Lung (tissue), 12 donors: ENCODE measurements around the gene MCIDAS. TPM values are rescaled to one million over a fixed set of nuclear protein-coding genes. Genes with fewer than 3 reads are reported as not detected.

ENCODE experiments used
- ATAC-seq: fragments of 200-7000 bp; cut with Tn5 transposase; one replicate; pipeline ENCODE4 v1.9.1; 2020; ENCODE audit warnings: moderate number of reproducible peaks; ENCODE audit not compliant: insufficient read depth, low FRiP score
- DNase-seq, 3 donors: peaks; one replicate each; pipeline ENCODE4 v3.0.0-alpha.2; 2013 to 2017
- H3K27ac ChIP-seq, 2 donors: one replicate each; pipeline ENCODE4 v1.5.1; 2013; ENCODE audit warnings: mild to moderate bottlenecking in 2 of 2, moderate library complexity in 2 of 2, control low read depth in 1 of 2, inconsistent platforms in 1 of 2, low read depth in 1 of 2, low read length in 1 of 2
- H3K27me3 ChIP-seq, 3 donors: one replicate each; pipeline ENCODE4 v1.5.1; 2013; ENCODE audit warnings: low read length in 2 of 3; ENCODE audit not compliant: control insufficient read depth in 3 of 3, insufficient read depth in 3 of 3
- H3K36me3 ChIP-seq, 4 donors: one replicate each; pipeline ENCODE4 v1.5.1; 2013; ENCODE audit warnings: low read length in 4 of 4, mild to moderate bottlenecking in 1 of 4, moderate library complexity in 1 of 4; ENCODE audit not compliant: control insufficient read depth in 4 of 4, insufficient read depth in 4 of 4
- H3K4me1 ChIP-seq, 5 donors: one replicate each; pipeline ENCODE4 v1.5.1; 2013; ENCODE audit warnings: low read length in 5 of 5, mild to moderate bottlenecking in 2 of 5, moderate library complexity in 1 of 5; ENCODE audit not compliant: control insufficient read depth in 5 of 5, insufficient read depth in 5 of 5
- H3K4me3 ChIP-seq: one replicate; pipeline ENCODE4 v1.5.1; 2013; ENCODE audit warnings: mild to moderate bottlenecking, control low read depth, moderate library complexity
- H3K9ac ChIP-seq, 2 donors: one replicate each; pipeline ENCODE4 v1.5.1; 2013; ENCODE audit warnings: low read length in 2 of 2, control low read depth in 1 of 2; ENCODE audit not compliant: insufficient read depth in 1 of 2
- H3K9me3 ChIP-seq, 4 donors: one replicate each; pipeline ENCODE4 v1.5.1; 2013; ENCODE audit warnings: low read length in 3 of 4, mild to moderate bottlenecking in 1 of 4, moderate library complexity in 1 of 4; ENCODE audit not compliant: control insufficient read depth in 4 of 4, insufficient read depth in 3 of 4
- CTCF ChIP-seq: IDR thresholded peaks from 2 replicates; pipeline ENCODE4 v1.5.1; 2012; ENCODE audit warnings: mild to moderate bottlenecking; ENCODE audit errors: control extremely low read depth, extremely low read depth
- WGBS, 2 donors: extraction: QIAGEN DNeasy Blood & Tissue Kit; methylation state at CpG; one replicate each; pipeline ENCODE4 v1.1.7; 2013; 5-methylcytosine and 5-hydroxymethylcytosine counted together
- polyA plus RNA-seq, 2 donors: library from polyadenylated mRNA; stranded (reverse); fragments of 200-250 nt; gene quantifications; one replicate each; pipeline ENCODE4 v1.2.1, GENCODE V29; 2013
- total RNA-seq, 2 donors: library from RNA; depleted of rRNA in 1 of 2; stranded (reverse); fragments of >200 nt in 1 of 2; gene quantifications; one replicate each; pipeline ENCODE4 v1.2.1, GENCODE V29; 2014 to 2021
- donor health status: control.
- donor health status: control.
- donor health status: Bipolar disorder and iron deficiency.
- donor health status: healthy.
- donor health status: DM: yes; HTN: yes; CAD: no.

MCIDAS gene
- total and polyA plus RNA-seq, 4 donors, result 0.23 to 1.7 (median 0.62) TPM

GRCh38 chr5:55225346-55225745 is 1.8 kb downstream of the MCIDAS start:
- no peak for ATAC-seq
- Histone ChIP-seq H3K36me3 (no peaks in the 10 kb centered on the region), H3K4me3 (no peak overlapping the region), H3K9me3 (peaks cover 0 to 15% (median 0%) of the 10 kb centered on the region in 4 donors), H3K9ac (no peak overlapping the region), H3K4me1 (peaks cover 0 to 32% (median 9%) of the 10 kb centered on the region in 5 donors), H3K27ac (no peak overlapping the region), H3K27me3 (peaks cover 14 to 90% (median 88%) of the 10 kb centered on the region in 3 donors)
- TF ChIP-seq CTCF, result no peak
- no peak for DNase-seq

- DNase-seq (no peak), ATAC-seq (no peak)
- Histone ChIP-seq H3K9me3 (peaks cover 0 to 15% (median 0%) of the 10 kb centered on the region in 4 donors), H3K36me3 (no peaks in the 10 kb centered on the region), H3K9ac (no peak overlapping the region), H3K27ac (no peak overlapping the region), H3K27me3 (peaks cover 14 to 89% (median 87%) of the 10 kb centered on the region in 3 donors), H3K4me3 (no peak overlapping the region), H3K4me1 (peaks cover 0 to 37% (median 14%) of the 10 kb centered on the region in 5 donors)
- no peak for TF ChIP-seq CTCF
- 26 to 46% methylated on average over 7 of the region's 7 CpGs for WGBS, 2 donors
Observed at GRCh38 chr5:55223812-55224240, 3.3 kb downstream of the MCIDAS start.

GRCh38 chr5:55222985-55223811 is 3.9 kb downstream of the MCIDAS start:
- Histone ChIP-seq H3K4me1 (peaks cover 0 to 37% (median 14%) of the 10 kb centered on the region in 5 donors), H3K9me3 (peaks cover 0 to 15% (median 0%) of the 10 kb centered on the region in 4 donors), H3K9ac (no peak overlapping the region), H3K36me3 (no peaks in the 10 kb centered on the region), H3K4me3 (no peak overlapping the region), H3K27me3 (peaks cover 14 to 89% (median 87%) of the 10 kb centered on the region in 3 donors), H3K27ac (no peak overlapping the region)
- ATAC-seq (no peak), DNase-seq (peak in 2 of 3 donors; percentile 35 to 42)
- TF ChIP-seq CTCF, result no peak
- WGBS, 2 donors, result 4 to 13% methylated on average over 60 to 61 of the region's 61 CpGs
